Esophagus muscularis mucosa (tissue), 2 donors: Measurements from ENCODE around the gene MMADHC.

ENCODE experiments used
- EP300 ChIP-seq: sonication (generic); formaldehyde crosslinking; IDR thresholded peaks from one replicate; pipeline ENCODE4 v1.6.1; 2017; ENCODE audit warnings: antibody characterized with exemption
- POLR2A ChIP-seq: fragments of 450-650 bp; IDR thresholded peaks from one replicate; pipeline ENCODE4 v1.6.1; 2017; ENCODE audit warnings: antibody characterized with exemption, moderate library complexity, mild to moderate bottlenecking, low read depth

DNA sequence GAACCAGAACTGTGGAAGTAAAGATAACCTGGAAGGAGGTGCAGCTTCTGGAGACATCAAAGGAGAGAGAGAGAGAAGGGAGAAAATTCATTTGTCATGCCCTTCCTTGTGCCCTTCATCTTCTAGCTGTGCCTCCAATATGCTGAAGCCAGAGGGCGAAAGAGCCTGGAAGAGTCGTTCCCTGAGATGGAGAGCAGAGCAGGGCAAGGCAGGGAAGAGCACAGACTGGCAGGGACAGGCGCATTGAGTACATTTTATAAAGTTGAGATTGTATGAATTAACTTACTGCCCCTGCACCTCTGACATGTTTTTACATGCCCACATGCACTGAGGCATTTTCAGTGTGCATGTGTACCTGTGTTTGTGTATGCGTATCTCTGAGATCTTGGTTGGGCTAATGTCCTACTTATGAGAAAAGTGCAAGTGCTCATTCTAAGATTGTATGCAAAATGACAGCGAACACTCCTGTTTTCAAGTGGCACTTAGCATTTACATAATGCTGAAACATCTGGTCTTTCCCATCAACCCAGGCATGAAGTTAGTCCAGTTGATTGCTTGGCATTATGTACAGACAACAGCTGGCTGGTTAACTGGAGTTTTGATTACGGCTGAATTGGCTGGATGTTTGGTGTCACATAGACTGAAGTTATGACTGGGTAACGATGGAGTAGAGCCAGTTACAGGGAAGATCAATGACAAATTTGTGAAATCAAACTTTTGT, 23.7 kb upstream of the MMADHC start:
- no peak for TF ChIP-seq POLR2A
- TF ChIP-seq EP300, result no peak
